ENCODE measurements around the gene ACAD8.
A peak's percentile ranks its signal among the peaks of the same experiment; 100 is the strongest.

The ACAD8 gene

GRCh38 chr11:134293119-134294113, 40.0 kb downstream of the ACAD8 start:
- DNase-seq = no peak

DNA sequence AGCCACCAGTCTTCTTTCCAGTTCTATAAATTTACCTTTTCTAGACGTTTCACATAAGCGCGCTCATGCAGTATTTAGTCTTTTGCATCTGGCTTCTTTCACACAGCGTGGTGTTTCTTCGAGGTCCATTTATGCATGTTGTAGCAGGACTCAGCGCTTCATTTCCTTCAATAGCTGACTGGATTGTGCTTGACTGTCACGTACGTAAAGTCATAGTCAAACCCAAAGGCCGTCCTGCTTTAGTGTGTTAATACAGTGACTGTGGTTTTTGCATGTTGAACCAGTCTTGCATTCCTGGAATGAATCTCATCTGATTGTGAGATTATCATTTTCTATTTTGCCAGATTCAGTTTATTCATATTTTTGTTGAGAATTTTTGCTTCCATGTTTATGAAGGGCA, 41.3 kb downstream of the ACAD8 start:
- DNase-seq = no peak

DNA sequence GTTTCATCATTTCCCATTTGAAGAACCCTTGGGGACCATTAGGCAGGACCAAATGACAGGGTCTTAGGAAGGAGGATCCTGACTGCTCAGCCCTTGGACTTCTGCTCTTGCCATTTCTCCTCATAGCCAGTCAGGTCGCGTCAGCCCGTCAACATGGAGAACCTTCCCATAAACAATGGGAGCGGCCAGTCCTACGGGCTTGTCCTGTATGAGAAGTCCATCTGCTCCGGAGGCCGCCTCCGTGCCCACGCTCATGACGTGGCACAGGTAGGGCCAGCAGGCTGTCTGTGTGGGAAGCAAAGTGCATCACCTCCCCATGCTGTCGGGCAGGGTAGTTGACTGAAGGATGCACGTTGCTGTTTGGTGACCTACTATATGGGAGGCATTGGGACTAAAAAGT, 58.9 kb downstream of the ACAD8 start:
- no peak for DNase-seq

DNA sequence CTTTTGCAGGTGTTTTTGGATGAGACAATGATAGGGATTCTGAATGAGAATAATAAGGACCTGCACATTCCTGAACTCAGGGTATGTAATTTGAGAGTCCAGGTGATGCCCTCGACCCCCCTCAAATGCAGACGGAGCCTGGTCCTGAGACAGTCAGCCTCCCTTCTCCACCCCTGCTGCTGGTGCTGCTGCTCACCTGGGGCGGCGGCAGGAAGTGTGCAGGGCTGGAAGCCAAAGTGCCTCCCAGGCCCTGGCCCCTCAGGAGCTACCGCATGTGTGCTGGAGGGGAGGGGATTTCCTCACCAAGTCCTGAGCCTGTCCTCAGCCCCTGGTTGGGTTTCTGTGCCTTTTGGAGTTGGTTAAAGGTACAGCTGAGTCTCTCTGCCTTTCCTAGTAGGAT, 59.4 kb downstream of the ACAD8 start:
- no peak for DNase-seq

DNA sequence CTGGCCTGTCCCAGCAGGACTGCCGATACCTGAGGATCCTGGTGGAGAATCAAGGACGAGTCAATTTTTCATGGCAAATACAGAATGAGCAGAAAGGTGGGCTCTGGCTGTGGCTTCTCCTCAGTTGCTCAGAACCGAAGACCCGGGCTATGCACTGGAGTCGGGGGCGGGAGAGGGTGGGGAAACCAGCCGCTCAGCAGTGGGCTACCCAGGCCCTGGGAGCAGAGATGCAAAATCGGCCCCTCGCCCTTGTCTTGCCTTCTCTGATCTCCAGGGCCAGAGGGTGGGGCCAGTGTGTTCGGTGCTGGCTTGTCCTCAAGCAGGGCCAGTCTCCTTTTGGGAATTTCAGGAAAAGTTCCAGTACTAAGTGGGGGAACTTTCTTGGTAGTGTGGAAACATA, 60.0 kb downstream of the ACAD8 start:
- DNase-seq = no peak

DNA sequence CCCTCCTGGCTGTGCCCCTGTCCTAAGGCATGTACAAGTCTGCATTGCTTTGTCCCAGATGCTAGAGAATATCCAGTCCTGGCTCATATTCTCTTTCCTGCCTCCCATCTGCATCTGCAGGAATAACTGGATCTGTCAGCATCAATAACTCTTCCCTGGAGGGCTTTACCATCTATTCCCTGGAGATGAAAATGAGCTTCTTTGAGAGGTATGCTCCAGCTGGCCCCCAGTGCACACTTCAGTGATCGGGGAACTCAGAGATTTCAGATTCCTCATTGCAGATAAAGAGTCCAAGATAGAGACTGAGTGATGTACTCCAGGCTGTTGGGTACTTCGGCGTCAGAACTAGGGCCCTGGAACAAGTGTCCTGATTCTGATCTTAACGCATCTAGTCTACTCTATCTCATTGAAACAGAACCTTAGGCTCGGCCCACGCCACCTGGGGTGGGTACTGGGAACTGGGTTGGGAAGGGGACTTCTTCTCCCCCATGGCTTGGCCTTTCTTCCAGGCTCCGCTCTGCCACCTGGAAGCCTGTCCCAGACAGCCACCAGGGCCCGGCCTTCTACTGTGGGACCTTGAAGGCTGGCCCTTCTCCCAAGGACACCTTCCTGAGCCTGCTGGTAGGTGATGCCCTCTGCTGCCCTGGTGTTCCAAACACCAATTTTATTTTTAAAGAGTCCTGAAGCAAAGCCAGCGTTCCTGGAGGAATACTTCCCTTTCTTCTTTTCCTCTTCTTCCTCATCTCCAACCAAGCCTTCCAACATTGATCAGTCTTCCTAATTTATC, 60.6 kb downstream of the ACAD8 start:
- peak; percentile 40 for DNase-seq

Data from NCI-H2171 (cell line).